Activated T-cell treated with anti-CD3 and anti-CD28 coated beads, Interleukin-2, amount 50 U/mL, for 72 hours (primary cell): ENCODE results near the gene DOCK1. TPM values are rescaled to one million over a fixed set of nuclear protein-coding genes. Genes with fewer than 3 reads are reported as not detected.

Source experiments
- ATAC-seq, 2 donors: fragments of 150-1000 bp; cut with Tn5 transposase; replicated peaks in 1 of 2; 2 replicates each; pipeline ENCODE4 v1.10.0; 2021; ENCODE audit warnings: moderate library complexity in 2 of 2, mild to moderate bottlenecking in 1 of 2
- DNase-seq, 2 donors: peaks; one replicate each; pipeline ENCODE4 v3.0.0; 2021 to 2022; ENCODE audit warnings: mixed read lengths in 1 of 2
- H3K27ac Mint-ChIP-seq: one replicate; pipeline ENCODE4 v1.8.0; 2022; ENCODE audit warnings: mild to moderate bottlenecking, moderate library complexity, mixed read lengths
- H3K27me3 Mint-ChIP-seq: one replicate; pipeline ENCODE4 v1.8.0; 2022; ENCODE audit warnings: low read depth, mixed read lengths
- H3K36me3 Mint-ChIP-seq, 2 donors: one replicate each; pipeline ENCODE4 v1.8.0; 2022; ENCODE audit warnings: mixed read lengths in 2 of 2, mild to moderate bottlenecking in 1 of 2; ENCODE audit not compliant: insufficient read depth in 2 of 2
- H3K4me1 Mint-ChIP-seq: one replicate; pipeline ENCODE4 v1.8.0; 2022; ENCODE audit warnings: low read depth, mixed read lengths
- H3K4me3 Mint-ChIP-seq, 2 donors: one replicate each; pipeline ENCODE4 v1.8.0; 2022; ENCODE audit warnings: mild to moderate bottlenecking in 2 of 2, mixed read lengths in 2 of 2, moderate library complexity in 2 of 2
- H3K9me3 Mint-ChIP-seq, 2 donors: one replicate each; pipeline ENCODE4 v1.8.0; 2022; ENCODE audit warnings: mixed read lengths in 2 of 2
- total RNA-seq, 2 donors: library from RNA; stranded (reverse); gene quantifications; one replicate each; pipeline ENCODE4 v1.2.3, GENCODE V29; 2022

The DOCK1 gene
- total RNA-seq, 2 donors from 2014 or later: 0.35 to 0.53 TPM

GRCh38 chr10:127406018-127406550, 500.9 kb downstream of the DOCK1 start:
- Mint-ChIP-seq H3K27me3 (no peaks in the 10 kb centered on the region), H3K36me3 (no peaks in the 10 kb centered on the region)

GRCh38 chr10:127407551-127407950, 502.3 kb downstream of the DOCK1 start:
- ATAC-seq: no peak
- no peak overlapping the region for H3K4me3 Mint-ChIP-seq
- peaks cover 5% of the 10 kb centered on the region for H3K4me1 Mint-ChIP-seq

More at GRCh38 chr10:127406018-127406550, 500.9 kb downstream of the DOCK1 start:
- Mint-ChIP-seq H3K27ac (no peak overlapping the region), H3K4me1 (peaks cover 5% of the 10 kb centered on the region), H3K9me3 (peaks cover 3 to 4% of the 10 kb centered on the region in 2 donors), H3K4me3 (no peak overlapping the region)
- ATAC-seq (no peak), DNase-seq (no peak)

DNA sequence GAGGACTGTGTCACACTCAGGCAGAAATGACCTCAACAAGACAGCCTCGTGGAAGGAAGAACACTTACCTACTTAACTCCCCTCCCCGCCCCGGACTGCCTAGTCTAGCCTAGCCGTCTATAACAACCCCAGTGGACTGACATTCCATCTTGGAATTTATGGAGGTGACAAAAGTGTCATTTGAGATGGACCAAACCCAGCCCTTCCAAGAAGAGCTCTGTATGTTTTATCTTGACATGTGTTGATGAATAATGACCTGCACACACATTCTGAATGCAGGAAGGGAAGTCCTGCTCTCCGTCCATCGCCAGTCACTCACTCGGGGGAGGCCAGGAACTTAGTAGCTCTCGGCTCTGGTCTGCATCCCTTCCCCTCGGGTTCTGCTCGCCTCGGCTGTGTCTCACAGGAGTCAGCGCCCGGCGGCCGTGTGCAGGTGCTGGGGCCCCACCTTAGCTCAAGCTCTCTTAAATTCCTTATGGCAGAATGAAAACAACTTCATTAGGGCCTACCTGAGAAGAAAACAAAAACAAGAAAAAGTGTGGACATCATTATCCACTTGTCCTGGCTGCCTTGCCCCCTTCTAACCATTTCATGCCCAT, 503.0 kb downstream of the DOCK1 start:
- no peaks in the 10 kb centered on the region for H3K9me3 Mint-ChIP-seq
- H3K4me3 Mint-ChIP-seq: no peak overlapping the region
- DNase-seq (no peak), ATAC-seq (no peak)
- peaks cover 5% of the 10 kb centered on the region for H3K4me1 Mint-ChIP-seq
- H3K36me3 Mint-ChIP-seq: no peaks in the 10 kb centered on the region
- no peak overlapping the region for H3K27ac Mint-ChIP-seq
- H3K27me3 Mint-ChIP-seq: no peaks in the 10 kb centered on the region

More at GRCh38 chr10:127407551-127407950, 502.3 kb downstream of the DOCK1 start:
- H3K36me3 Mint-ChIP-seq: no peaks in the 10 kb centered on the region
- no peaks in the 10 kb centered on the region for H3K9me3 Mint-ChIP-seq
- no peak for DNase-seq
- H3K27ac Mint-ChIP-seq: no peak overlapping the region
- no peaks in the 10 kb centered on the region for H3K27me3 Mint-ChIP-seq

DNA sequence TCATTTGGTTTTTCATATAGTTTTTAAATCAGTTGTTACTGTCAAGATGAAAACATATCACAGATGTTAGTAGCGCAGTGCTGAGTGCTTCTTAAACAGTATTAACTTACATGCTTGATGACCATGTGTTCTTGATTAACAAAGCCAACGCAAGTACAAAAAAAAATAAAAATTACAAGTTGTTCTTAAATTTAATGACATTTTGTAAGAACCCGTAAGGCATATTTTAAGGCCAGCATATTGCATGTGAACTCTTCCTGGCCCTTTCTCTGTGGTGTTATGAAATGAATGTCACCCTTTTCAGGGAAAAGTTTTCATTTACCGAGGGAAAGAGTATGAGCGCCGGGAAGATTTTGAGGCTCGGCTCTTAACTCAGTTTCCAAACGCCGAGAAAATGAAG, 503.5 kb downstream of the DOCK1 start:
- Mint-ChIP-seq H3K4me1 (peaks cover 5% of the 10 kb centered on the region), H3K27ac (no peak overlapping the region), H3K36me3 (no peaks in the 10 kb centered on the region), H3K9me3 (no peaks in the 10 kb centered on the region), H3K27me3 (no peaks in the 10 kb centered on the region), H3K4me3 (no peak overlapping the region)
- ATAC-seq (no peak), DNase-seq (no peak)

- Mint-ChIP-seq H3K9me3 (no peaks in the 10 kb centered on the region), H3K4me1 (peaks cover 5% of the 10 kb centered on the region), H3K27me3 (no peaks in the 10 kb centered on the region), H3K4me3 (no peak overlapping the region), H3K36me3 (no peaks in the 10 kb centered on the region), H3K27ac (no peak overlapping the region)
- ATAC-seq: no peak
- DNase-seq: no peak
These were observed 504.8 kb downstream of the DOCK1 start for GRCh38 chr10:127410030-127410429.

GRCh38 chr10:127411062-127411461, 505.8 kb downstream of the DOCK1 start:
- Mint-ChIP-seq H3K27me3 (no peaks in the 10 kb centered on the region), H3K36me3 (no peaks in the 10 kb centered on the region), H3K27ac (no peak overlapping the region), H3K9me3 (no peaks in the 10 kb centered on the region), H3K4me1 (peaks cover 5% of the 10 kb centered on the region), H3K4me3 (no peak overlapping the region)
- ATAC-seq: no peak
- DNase-seq: no peak

DNA sequence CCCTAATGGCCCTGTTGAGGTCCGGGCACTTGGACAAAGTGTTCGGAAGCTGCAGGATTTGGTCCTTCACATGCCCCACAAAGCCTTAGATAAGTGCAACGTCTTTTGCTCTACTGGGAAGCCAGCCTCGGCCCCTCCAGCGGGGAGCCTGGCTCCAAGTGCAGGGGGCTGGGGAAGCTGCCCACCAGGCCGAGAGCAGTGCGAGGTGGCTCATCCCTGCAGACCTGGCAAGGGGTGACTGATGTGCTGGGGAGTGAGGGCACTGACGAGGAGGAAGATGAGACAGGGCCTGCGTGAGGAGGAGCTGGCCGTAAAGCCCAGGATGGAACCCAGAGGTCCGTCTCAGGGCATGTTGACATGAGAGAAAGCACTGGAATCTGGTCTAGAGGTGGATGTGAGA, 508.1 kb downstream of the DOCK1 start:
- Mint-ChIP-seq H3K9me3 (no peaks in the 10 kb centered on the region), H3K4me3 (no peak overlapping the region), H3K27ac (no peak overlapping the region), H3K36me3 (no peaks in the 10 kb centered on the region), H3K27me3 (no peaks in the 10 kb centered on the region), H3K4me1 (peaks cover under 1% of the 10 kb centered on the region)
- ATAC-seq (no peak), DNase-seq (no peak)

DNA sequence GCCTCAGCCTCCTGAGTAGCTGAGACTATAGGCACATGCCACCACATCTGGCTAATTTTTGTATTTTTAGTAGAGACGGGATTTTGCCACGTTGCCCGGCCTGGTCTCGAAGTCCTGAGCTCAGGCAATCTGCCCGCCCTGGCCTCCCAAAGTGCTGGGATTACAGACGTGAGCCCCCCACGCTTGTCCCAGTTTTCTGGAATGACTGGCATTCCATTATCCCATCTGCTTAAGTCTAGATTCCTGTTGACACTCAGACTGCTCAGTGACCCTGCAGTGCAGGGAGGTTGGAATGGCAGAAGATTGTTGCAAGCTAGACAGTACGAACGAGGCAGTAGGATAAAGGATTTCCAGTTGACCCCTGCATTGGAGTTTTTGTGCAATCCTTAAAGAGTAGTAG, 508.8 kb downstream of the DOCK1 start:
- Mint-ChIP-seq H3K9me3 (no peaks in the 10 kb centered on the region), H3K4me3 (no peak overlapping the region), H3K36me3 (no peaks in the 10 kb centered on the region), H3K27me3 (no peaks in the 10 kb centered on the region), H3K27ac (no peak overlapping the region), H3K4me1 (no peaks in the 10 kb centered on the region)
- no peak for DNase-seq
- ATAC-seq: no peak

DNA sequence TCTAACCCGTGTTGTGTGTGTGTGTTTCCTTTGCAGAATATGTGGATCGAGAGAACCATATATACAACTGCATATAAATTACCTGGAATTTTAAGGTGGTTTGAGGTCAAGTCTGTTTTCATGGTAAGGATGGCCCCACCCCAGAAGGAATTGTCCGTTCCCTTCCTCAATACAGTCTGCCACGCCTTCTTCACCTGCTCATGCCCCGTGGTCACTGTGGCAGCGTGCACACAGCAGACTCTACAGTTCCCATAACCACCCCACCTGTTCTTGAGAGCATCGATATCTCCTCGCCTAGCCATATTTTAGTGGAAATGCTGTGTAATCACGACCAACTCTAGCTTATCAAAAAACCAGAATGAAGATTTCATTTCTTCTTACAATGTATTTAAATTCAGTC, 509.9 kb downstream of the DOCK1 start:
- ATAC-seq (no peak), DNase-seq (no peak)
- Mint-ChIP-seq H3K4me3 (no peak overlapping the region), H3K4me1 (no peaks in the 10 kb centered on the region), H3K36me3 (no peaks in the 10 kb centered on the region), H3K27me3 (no peaks in the 10 kb centered on the region), H3K27ac (no peak overlapping the region), H3K9me3 (no peaks in the 10 kb centered on the region)

DNA sequence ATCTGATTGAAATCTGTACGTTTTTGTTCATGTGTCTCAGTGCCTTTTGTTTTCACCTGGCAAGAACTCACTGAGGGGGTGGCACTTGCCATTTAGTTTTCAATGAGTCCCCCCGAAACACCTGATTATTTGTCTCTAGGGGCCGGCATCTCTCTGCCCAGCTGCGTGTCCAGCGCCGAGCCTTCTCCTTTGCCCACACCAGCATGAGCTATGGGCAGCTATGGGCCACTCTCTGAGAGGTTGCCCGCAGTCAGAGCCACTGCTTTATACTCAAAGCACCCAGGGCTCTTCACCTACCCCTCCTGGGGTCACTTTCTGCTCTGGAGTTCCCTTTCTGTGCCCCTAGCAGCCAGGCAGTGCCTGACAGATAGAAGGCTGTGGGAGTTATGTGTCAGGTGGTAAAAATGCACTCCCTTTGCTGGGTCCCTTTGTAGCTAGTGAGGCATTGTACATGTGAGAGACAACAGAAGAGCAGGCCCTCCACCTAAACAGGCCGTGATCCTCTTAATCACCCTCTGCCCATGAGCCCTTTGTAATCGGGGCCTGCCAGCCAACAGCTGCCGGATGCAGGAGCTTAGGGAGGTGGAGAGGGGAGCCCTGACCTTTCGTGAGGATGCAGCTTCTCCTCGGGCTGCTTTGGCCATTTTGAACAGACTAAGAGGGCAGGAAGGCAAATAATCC, 510.8 kb downstream of the DOCK1 start:
- no peak for DNase-seq
- H3K27ac Mint-ChIP-seq: no peak overlapping the region
- no peaks in the 10 kb centered on the region for H3K9me3 Mint-ChIP-seq
- H3K4me3 Mint-ChIP-seq: no peak overlapping the region
- no peaks in the 10 kb centered on the region for H3K4me1 Mint-ChIP-seq
- no peak for ATAC-seq
- no peaks in the 10 kb centered on the region for H3K36me3 Mint-ChIP-seq
- no peaks in the 10 kb centered on the region for H3K27me3 Mint-ChIP-seq

- no peak overlapping the region for H3K4me3 Mint-ChIP-seq
- H3K4me1 Mint-ChIP-seq: no peaks in the 10 kb centered on the region
- H3K27me3 Mint-ChIP-seq: no peaks in the 10 kb centered on the region
- ATAC-seq (no peak), DNase-seq (no peak)
- no peak overlapping the region for H3K27ac Mint-ChIP-seq
- H3K9me3 Mint-ChIP-seq: no peaks in the 10 kb centered on the region
- no peaks in the 10 kb centered on the region for H3K36me3 Mint-ChIP-seq
These were observed 511.8 kb downstream of the DOCK1 start for GRCh38 chr10:127417031-127417430.

DNA sequence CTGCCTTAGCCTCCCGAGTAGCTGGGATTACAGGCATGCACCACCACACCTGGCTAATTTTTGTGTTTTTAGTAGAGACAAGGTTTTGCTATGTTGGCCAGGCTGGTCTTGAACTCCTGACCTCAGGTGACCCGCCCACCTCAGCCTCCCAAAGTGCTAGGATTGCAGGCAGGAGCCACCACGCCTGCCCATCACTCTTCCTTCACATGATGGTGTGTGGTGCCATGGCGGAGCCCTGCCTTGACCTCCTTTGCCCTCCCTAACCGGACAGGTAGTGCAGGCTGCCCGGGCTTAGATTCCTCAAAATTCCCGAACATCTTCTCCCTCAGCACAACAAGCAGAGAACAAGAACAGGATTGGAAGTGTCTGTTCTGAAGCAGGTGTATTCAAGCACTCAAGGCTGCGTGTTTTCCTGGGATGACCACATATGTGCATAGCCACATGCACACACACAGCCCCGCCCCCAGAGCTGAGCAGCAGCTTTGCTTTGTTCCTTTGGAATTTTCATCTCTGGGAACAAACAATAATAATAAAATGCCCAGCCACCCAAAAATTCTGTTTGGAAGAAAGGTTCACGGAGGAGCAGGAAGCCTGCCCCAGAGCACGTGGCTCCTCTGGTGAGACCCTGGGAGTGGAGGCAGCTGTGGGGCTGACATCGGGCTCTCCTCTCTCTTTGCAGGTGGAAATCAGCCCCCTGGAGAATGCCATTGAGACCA, 512.6 kb downstream of the DOCK1 start:
- Mint-ChIP-seq H3K36me3 (no peaks in the 10 kb centered on the region), H3K4me1 (no peaks in the 10 kb centered on the region), H3K4me3 (no peak overlapping the region), H3K9me3 (no peaks in the 10 kb centered on the region), H3K27me3 (no peaks in the 10 kb centered on the region), H3K27ac (no peak overlapping the region)
- DNase-seq (no peak), ATAC-seq (no peak)

DNA sequence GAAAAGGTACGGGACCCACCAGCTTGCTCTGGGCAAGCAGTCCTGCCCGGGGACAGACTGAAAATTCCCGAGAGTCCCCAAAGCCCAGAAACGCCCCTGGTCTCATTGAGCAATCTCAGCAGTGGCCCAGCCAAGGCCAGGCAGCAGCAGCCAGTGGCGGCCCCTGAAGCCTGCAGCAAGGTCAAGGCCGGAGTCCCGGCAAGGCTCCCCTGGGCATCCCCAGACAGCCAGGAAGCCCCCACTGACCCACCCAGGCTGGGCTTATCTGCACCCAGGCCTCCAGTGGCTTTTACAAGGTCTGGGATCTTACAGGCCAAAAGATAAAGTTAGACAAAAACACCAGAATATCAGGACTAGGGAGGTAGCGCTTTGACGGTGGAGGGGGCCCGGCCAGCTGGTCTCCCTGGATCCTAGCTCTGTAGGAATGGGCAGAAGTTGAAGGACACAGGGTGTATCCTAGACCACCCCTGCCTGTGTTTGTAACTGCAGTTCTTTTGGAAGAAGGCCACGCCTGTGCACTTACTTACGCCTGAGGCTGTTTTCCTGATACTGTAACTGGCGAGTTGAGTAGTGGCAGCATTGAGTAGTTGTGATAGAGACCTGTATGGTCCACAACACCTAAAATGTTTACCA, 513.4 kb downstream of the DOCK1 start:
- Mint-ChIP-seq H3K4me3 (no peak overlapping the region), H3K36me3 (no peaks in the 10 kb centered on the region), H3K4me1 (no peaks in the 10 kb centered on the region)

More for the DNA sequence above, 513.4 kb downstream of the DOCK1 start:
- no peaks in the 10 kb centered on the region for H3K27me3 Mint-ChIP-seq
- H3K9me3 Mint-ChIP-seq: no peaks in the 10 kb centered on the region
- H3K27ac Mint-ChIP-seq: no peak overlapping the region
- no peak for ATAC-seq
- DNase-seq: no peak
